Effector memory CD4-positive, alpha-beta T cell (primary cell): Measurements from ENCODE around the gene TMEM106A.
A peak's percentile ranks its signal among the peaks of the same experiment; 100 is the strongest.
"Not testable (repeated sequence)": the region's sequence is repeated elsewhere in the genome, so short reads cannot be mapped to it uniquely, and the experiment has no call there.

ENCODE experiments used
- DNase-seq, 3 donors: peaks; one replicate each; pipeline ENCODE4 v3.0.0-alpha.2; 2020
- H3K27ac ChIP-seq: 2 replicates; pipeline ENCODE4 v1.7.0; 2013; ENCODE audit warnings: mild to moderate bottlenecking, low read length, moderate library complexity; ENCODE audit not compliant: insufficient read depth, poor library complexity, severe bottlenecking
- H3K27me3 ChIP-seq: replicated peaks from 2 replicates; pipeline ENCODE4 v1.7.0; 2013; ENCODE audit warnings: mild to moderate bottlenecking, low read length; ENCODE audit not compliant: insufficient read depth, control insufficient read depth, poor library complexity, severe bottlenecking
- H3K36me3 ChIP-seq: 2 replicates; pipeline ENCODE4 v1.7.0; 2013; ENCODE audit warnings: mild to moderate bottlenecking, low read length, moderate library complexity; ENCODE audit not compliant: control insufficient read depth, insufficient read depth
- H3K4me1 ChIP-seq: 2 replicates; pipeline ENCODE4 v1.7.0; 2013; ENCODE audit warnings: low read length, mild to moderate bottlenecking; ENCODE audit not compliant: control insufficient read depth, insufficient read depth, poor library complexity, severe bottlenecking
- H3K4me3 ChIP-seq: 2 replicates; pipeline ENCODE4 v1.7.0; 2013; ENCODE audit warnings: low read length, low read depth, mild to moderate bottlenecking; ENCODE audit not compliant: insufficient read depth, poor library complexity, severe bottlenecking
- H3K9me3 ChIP-seq: 2 replicates; pipeline ENCODE4 v1.7.0; 2013; ENCODE audit warnings: mild to moderate bottlenecking, low read length, moderate library complexity; ENCODE audit not compliant: control insufficient read depth

TMEM106A gene

GRCh38 chr17:43228020-43228782 lies 16.5 kb downstream of the TMEM106A start, which contains the start of gene CCDC200:
TSS of gene CCDC200 (minus strand) at chr17:43228623. CDS start at chr17:43228554, 69 bp downstream.
- H3K27ac ChIP-seq, H3K9me3 ChIP-seq, H3K4me1 ChIP-seq, H3K4me3 ChIP-seq, H3K27me3 ChIP-seq, H3K36me3 ChIP-seq, DNase-seq: not testable (repeated sequence)

DNA sequence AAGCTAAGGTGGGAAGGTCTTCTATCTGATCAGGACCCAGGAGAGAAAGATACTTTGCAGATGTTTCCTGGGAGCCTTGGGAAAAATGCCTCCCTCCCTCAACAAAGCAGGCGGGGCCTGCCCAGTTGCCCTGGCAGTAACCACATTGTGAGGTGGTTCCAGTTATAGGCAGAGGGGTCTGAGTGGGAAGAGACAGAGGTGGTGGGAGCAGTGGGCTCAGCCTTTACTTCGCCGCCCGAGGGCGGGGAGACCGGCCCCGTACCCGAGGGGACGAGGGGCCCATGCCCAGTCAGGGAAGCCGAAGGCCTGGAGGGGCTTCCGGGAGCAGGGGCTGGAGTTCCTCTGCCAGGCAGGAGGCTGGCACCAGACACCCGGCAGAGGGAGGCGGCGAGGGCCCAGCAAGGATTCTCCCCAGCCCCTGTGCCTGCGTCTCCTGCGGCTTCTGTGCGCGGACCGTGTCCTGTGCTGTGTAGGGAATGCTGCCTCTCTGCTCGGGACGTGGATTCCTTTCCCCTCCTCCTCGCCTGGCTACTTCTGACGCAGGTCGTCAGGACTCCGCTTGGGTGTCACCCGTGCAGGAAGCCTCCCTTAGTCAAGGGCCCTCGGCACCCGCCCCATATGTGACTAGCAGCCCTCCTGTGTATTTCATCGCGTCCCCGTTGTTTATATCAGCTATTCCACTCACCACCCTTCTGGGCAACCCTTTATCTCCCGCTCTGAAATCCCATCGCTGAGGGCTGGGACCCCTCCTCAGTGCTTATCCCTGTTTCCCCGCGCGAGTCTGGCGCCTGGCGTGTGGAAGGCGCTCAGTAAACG lies 19.7 kb downstream of the TMEM106A start:
- H3K27me3 ChIP-seq, H3K4me1 ChIP-seq, H3K4me3 ChIP-seq, H3K27ac ChIP-seq, H3K9me3 ChIP-seq, DNase-seq, H3K36me3 ChIP-seq: not testable (repeated sequence)

DNA sequence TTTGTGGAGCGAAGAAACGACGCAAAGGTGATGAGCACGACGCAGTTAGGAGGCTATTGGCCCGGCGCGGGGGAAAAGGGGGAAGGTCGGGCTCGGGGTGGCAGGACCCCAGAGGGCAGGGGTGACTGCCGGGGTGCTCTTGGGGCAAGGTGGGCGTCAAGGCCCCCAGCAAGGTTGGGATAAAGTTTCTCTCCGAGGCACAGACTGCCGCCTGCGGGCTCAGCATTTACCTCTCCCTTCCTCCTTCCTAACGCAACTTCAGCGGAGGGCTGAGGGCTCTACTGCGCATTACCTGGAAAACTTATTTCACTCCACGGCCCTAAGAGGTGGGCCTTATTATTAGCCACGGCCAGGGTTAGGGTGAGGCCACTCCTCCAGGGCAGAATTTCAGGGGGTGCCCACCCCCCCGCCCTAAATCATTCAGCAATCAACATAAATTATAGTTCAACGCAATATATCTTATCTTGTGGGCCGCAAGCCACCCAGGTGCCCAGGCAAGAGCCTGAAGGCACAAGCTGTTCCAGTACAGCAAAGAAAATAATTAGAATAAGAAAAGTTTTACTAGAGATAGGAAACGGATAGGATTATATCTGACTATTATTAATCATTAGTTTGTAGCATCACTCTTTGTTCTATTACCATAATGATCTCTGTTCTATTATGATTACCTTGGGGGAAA lies 20.5 kb downstream of the TMEM106A start:
- not testable (repeated sequence) for H3K27ac ChIP-seq, H3K4me1 ChIP-seq

DNA sequence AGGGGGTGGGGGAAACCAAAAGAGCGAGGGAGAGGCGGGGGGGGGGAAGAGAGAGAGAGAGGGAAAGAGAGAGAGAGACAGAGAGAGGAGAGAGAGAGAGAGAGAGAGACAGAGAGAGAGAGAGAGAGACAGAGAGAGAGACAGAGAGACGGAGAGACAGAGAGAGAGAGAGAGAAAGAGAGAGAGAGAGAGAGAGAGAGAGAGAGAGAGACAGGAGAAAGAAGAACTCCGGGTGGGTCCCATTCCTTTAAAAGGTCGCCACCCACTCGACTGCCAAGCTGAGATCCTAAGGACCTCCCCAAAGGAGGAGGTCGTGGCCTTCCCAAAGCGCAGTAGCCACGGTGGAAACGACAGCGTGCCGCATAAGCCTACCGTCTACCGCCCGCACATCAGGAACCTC lies 21.6 kb downstream of the TMEM106A start:
- not testable (repeated sequence) for H3K36me3 ChIP-seq, H3K4me3 ChIP-seq, H3K27ac ChIP-seq, H3K27me3 ChIP-seq, H3K4me1 ChIP-seq, DNase-seq, H3K9me3 ChIP-seq

More for the DNA sequence above, 20.5 kb downstream of the TMEM106A start:
- DNase-seq = peak in 1 of 3 donors; percentile 14
- not testable (repeated sequence) for H3K36me3 ChIP-seq, H3K4me3 ChIP-seq, H3K27me3 ChIP-seq, H3K9me3 ChIP-seq

GRCh38 chr17:43233877-43234276 lies 22.2 kb downstream of the TMEM106A start, which contains the start of gene RNU2-1:
TSS of gene RNU2-1 (minus strand) at chr17:43233977.
- not testable (repeated sequence) for H3K4me3 ChIP-seq, H3K27me3 ChIP-seq, H3K36me3 ChIP-seq, H3K27ac ChIP-seq, DNase-seq, H3K4me1 ChIP-seq, H3K9me3 ChIP-seq

- H3K4me1 ChIP-seq, H3K9me3 ChIP-seq: not testable (repeated sequence)
These were observed 27.9 kb downstream of the TMEM106A start for GRCh38 chr17:43239597-43239996.

GRCh38 chr17:43240596-43241352 lies 29.1 kb downstream of the TMEM106A start:
- not testable (repeated sequence) for DNase-seq, H3K4me1 ChIP-seq, H3K9me3 ChIP-seq, H3K27me3 ChIP-seq, H3K36me3 ChIP-seq, H3K4me3 ChIP-seq, H3K27ac ChIP-seq

More at GRCh38 chr17:43239597-43239996, 27.9 kb downstream of the TMEM106A start:
- H3K27ac ChIP-seq, H3K27me3 ChIP-seq, H3K4me3 ChIP-seq, DNase-seq, H3K36me3 ChIP-seq: not testable (repeated sequence)

- not testable (repeated sequence) for H3K9me3 ChIP-seq, H3K27me3 ChIP-seq, DNase-seq, H3K4me1 ChIP-seq, H3K27ac ChIP-seq, H3K36me3 ChIP-seq, H3K4me3 ChIP-seq
These were observed 34.8 kb downstream of the TMEM106A start for GRCh38 chr17:43246456-43246855.
